DMS114 treated with DMSO at 0.1 percent for 48 hours (cell line): Measurements from ENCODE around the gene NAA15.
A peak's percentile ranks its signal among the peaks of the same experiment; 100 is the strongest.
"Not testable (repeated sequence)": the region's sequence is repeated elsewhere in the genome, so short reads cannot be mapped to it uniquely, and the experiment has no call there.

ENCODE experiments used
- DNase-seq: peaks from one replicate; lab custom pipeline; 2025; ENCODE audit not compliant: unreplicated experiment; lab: John Stamatoyannopoulos, UW

Gene NAA15

GRCh38 chr4:139301113-139301820 is at the start of gene NAA15:
TSS of gene NAA15 (plus strand) at chr4:139301505. CDS start at chr4:139301778, 273 bp downstream.
- peak; percentile 87 for DNase-seq

GRCh38 chr4:139253046-139253445 is 48.3 kb upstream of the NAA15 start:
- DNase-seq, result no peak

DNA sequence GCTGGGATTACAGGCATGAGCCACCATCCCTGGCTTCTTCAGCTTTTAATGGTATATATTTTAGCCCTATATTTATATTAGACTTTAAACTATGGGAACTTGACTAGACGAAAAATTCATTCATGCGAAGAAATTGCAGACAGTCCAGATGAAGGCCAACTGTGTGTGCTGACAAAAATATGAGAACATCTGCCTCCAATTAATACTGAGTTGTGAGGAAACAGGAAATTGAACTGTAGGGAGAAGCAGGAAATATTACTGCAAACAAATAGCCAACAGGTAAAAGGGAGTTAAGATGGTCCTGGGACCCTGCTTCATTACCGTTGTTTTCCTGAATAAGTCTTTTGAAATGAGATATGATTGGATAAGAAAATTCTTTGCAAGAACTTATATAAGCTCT is 47.6 kb upstream of the NAA15 start:
- DNase-seq, result no peak

GRCh38 chr4:139255581-139255980 is 45.7 kb upstream of the NAA15 start:
- DNase-seq, result not testable (repeated sequence)

- no peak for DNase-seq
Observed at GRCh38 chr4:139256349-139256748, 45.0 kb upstream of the NAA15 start.

DNA sequence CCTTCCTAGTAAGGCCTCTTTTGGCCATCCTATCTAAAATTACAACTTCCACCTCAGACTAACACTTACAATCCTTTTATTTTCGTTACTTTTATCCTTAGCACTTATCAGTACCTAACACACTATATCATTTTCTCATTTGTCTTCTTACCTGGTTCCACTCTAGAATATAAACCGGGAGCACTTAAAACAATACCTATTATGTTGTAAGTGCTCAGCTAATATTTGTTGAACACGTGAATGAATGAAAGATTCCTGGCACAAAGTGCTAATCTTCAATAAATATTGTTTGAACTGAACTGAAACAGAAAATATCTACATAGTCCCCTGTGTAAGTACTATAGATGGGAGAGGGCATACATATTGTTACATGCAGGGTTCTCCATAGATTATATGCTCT is 35.7 kb upstream of the NAA15 start:
- no peak for DNase-seq

- DNase-seq, result no peak
Observed at GRCh38 chr4:139266208-139266582, 35.1 kb upstream of the NAA15 start.

DNA sequence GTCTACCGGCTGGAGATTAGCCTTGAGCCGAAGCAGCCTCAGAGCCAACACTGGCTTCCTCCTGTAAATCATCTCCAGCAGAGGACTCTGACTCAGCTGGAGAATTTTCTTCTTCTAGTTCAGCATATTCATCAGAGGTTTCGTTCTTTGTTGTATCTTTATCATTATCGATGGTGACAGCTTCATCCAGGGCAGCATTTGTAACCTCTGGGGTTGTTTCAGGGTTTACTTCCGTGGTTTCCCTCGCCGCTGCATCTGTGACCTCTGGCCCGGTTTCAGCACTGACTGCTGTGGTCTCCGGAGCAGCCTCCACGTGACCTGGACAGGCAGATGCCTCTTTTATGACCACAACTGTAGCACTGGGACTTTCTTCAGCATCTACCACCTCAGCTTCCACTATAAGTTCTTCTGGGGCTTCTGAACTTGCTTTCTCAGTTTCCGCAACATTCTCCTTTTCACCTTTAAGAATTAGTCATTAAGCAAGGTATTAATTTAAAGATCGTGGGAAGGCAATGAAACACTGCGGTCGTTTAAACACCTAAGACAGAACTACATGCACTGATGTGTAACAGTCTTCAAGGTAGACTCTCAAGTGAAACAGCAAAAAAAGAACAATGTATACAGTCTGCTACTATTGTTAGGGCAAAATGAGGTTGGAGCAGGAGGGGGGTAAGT is 34.6 kb upstream of the NAA15 start:
- DNase-seq, result no peak

- DNase-seq, result no peak
Observed at GRCh38 chr4:139267301-139267700, 34.0 kb upstream of the NAA15 start.

- no peak for DNase-seq
Observed at GRCh38 chr4:139273835-139274234, 27.5 kb upstream of the NAA15 start.

- DNase-seq, result no peak
Observed at GRCh38 chr4:139274790-139275189, 26.5 kb upstream of the NAA15 start.

GRCh38 chr4:139275281-139275735 is 26.0 kb upstream of the NAA15 start:
- no peak for DNase-seq

DNA sequence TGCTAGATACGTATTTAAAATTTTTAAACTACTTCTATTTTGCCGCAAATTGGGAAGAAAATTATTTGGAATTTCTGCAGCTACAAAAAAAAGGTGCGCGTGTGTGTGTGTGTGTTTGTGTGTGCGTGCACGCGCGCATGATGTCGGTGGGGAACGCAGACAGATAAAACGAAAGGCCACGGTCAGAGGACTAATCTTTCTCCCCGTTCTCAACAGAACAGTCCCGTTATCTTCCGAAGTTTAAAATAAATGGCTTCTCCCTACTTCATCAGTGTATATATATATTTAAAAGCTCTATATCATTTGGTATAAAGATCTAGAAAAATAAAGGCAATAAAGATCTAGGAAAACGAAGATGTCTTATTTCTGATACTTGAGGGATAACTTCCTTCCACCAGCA is 22.8 kb upstream of the NAA15 start:
- no peak for DNase-seq

DNA sequence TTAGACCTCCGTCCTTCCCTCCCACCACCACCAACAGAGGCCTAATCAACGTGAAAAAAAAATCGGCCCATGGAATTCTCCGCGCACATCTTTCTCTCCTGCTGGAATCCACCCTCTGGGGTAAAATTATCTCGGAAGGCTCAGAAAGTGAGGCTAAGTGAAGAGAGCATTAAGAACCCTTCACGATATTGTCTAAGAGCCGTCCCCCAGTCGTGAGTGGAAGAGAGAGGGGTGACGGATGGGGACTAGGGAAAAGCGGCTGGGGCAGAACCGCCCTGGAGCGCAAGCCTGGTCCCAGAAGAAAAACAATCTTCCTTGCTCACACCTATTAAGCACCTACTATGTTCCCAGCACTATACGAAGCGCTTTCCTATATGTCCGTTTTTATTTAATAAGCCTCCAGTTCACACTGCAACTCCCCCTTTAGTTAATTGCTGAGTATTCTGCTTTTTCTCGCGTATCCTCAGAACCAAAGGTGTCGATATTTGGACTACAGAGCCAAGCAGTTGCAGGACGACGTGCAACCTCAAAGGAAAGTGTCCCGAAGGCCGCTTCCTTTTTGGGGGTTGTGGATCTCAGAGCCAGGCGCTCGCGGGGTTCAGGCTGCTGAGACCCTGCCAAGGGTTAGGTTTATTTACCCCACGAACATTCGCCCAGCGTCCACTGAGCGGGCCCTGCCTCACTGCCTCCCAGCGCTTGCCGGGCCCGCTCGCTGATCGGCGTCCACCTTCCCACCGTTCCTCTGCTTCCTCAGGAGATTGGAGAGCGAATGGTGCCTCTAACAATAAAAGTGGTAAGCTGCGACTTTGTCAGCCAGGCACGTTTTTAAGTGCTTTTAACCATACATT is 22.2 kb upstream of the NAA15 start:
- DNase-seq, result no peak

DNA sequence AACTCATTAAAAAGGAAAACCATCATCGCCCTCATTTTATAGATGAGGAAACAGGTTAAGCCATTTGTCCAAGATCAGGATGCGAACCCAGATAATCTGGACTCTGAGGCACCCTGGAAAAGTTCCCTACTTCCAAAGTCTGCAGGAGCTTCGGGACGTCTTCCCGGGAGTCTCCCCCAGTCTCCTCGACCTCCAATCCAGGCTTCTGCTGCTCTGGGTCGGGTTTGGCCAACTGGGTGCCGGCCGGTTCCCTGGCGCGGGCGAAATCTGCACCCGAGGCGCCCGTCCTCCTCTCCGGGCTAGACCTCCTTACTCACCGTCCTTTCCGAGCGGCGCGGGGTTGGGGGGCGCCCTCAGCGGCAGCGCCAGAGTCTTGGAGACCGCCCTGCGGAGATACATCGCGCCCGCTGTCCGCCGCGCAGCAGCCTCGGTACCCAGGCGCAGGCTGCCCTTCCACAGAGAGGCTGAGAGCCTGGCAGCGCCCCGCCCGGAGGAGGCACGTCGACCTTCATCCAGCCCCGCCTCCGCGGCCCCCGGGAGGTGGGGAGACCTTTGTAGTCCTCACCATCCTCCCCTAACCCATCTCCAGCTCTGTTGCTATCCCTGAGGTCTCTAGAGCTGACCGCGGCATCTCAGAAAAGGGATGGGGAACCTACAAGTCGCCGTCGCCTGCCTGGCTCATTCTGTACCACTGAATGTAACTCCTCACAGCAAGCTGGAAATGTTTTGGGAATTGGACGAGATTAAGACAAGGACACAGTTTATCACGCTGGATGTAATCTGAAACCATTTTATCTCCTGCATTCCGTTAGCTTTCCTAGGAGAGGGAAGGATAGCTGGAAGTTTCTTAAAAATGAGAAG is 21.3 kb upstream of the NAA15 start, which contains the start of gene MGARP:
Gene MGARP (minus strand): TSS at position 466 of the 861 bp plus-strand sequence. CDS start 67 bp downstream, at position 399.
- peak; percentile 8 for DNase-seq

DNA sequence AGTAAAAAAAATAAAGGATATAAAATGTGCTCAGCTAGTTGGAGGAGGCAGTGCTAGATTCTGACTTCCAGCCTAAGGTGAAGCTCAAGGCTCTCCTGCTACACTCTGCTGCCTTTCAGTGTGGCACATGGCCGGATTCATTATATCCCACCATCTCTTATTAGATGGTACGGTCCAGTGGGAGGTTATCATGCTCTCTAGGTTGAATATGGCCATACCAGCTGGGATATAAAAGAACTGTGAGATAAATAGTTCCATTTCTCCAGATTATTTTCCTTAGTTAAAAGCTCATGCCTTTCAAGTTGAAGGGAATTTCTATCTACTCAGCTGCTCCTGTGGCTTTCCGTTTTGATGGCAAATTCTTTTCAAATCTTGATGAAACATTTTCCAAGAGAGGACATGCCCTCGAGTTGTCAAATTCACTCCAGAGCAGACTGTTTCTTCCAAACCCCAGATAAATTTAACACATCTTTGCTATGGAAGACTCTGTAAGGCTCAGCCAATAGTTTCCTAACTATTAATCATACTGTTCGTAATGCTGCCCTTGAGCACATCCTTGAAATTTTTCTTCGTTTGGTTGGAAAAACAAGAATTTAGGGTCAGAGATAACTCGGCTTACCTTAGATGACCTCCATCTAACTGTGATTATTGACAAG is 19.1 kb upstream of the NAA15 start:
- no peak for DNase-seq

GRCh38 chr4:139282721-139283075 is 18.6 kb upstream of the NAA15 start:
- DNase-seq, result no peak

GRCh38 chr4:139286186-139286698 is 15.1 kb upstream of the NAA15 start:
- no peak for DNase-seq

- DNase-seq, result peak; percentile 84
Observed at GRCh38 chr4:139295206-139295941, 5.9 kb upstream of the NAA15 start.
